Neural progenitor cell (in vitro differentiated cells): ENCODE data around the gene PPP1R8. TPM values are rescaled to one million over a fixed set of nuclear protein-coding genes. Genes with fewer than 3 reads are reported as not detected.
A peak's percentile ranks its signal among the peaks of the same experiment; 100 is the strongest.

Experiments
- DNase-seq: peaks from one replicate; pipeline ENCODE4 v3.0.0-alpha.2; 2016; ENCODE audit warnings: low spot score
- H2AFZ ChIP-seq: fragments of 200-600 bp; sonication (generic); replicated peaks from 2 replicates; pipeline ENCODE4 v1.6.1; 2016; ENCODE audit warnings: antibody characterized with exemption
- H3F3A ChIP-seq: fragments of 200-600 bp; sonication (generic); 2 replicates; pipeline ENCODE4 v1.6.1; 2016; ENCODE audit warnings: antibody characterized with exemption, low read depth
- H3K27ac ChIP-seq: fragments of 200-600 bp; sonication (generic); 2 replicates; pipeline ENCODE4 v1.5.1; 2016; ENCODE audit warnings: mild to moderate bottlenecking
- H3K27me3 ChIP-seq: fragments of 200-600 bp; sonication (generic); 2 replicates; pipeline ENCODE4 v1.6.1; 2016; ENCODE audit warnings: mild to moderate bottlenecking, moderate library complexity
- H3K36me3 ChIP-seq: fragments of 200-600 bp; sonication (generic); 2 replicates; pipeline ENCODE4 v1.5.1; 2016
- H3K4me1 ChIP-seq: fragments of 200-600 bp; sonication (generic); 2 replicates; pipeline ENCODE4 v1.6.1; 2016; ENCODE audit warnings: mixed run types
- H3K4me2 ChIP-seq: fragments of 200-600 bp; sonication (generic); 2 replicates; pipeline ENCODE4 v1.6.1; 2016
- H3K4me3 ChIP-seq: fragments of 200-600 bp; sonication (generic); 2 replicates; pipeline ENCODE4 v1.5.1; 2016
- H3K79me2 ChIP-seq: fragments of 200-600 bp; sonication (generic); 2 replicates; pipeline ENCODE4 v1.6.1; 2016; ENCODE audit warnings: low read depth
- H3K9ac ChIP-seq: fragments of 200-600 bp; sonication (generic); 2 replicates; pipeline ENCODE4 v1.6.1; 2016
- H3K9me3 ChIP-seq: fragments of 200-600 bp; sonication (generic); 2 replicates; pipeline ENCODE4 v1.5.1; 2016; ENCODE audit warnings: low read depth
- H4K20me1 ChIP-seq: fragments of 200-600 bp; sonication (generic); 2 replicates; pipeline ENCODE4 v1.6.1; 2016; ENCODE audit warnings: low read depth
- H3K27ac Mint-ChIP-seq: 3 replicates; pipeline ENCODE4 v1.8.0; 2021; ENCODE audit warnings: mixed read lengths
- H3K27me3 Mint-ChIP-seq: 2 replicates; pipeline ENCODE4 v1.8.0; 2022; ENCODE audit warnings: low read depth, mild to moderate bottlenecking, inconsistent platforms, moderate library complexity, mixed read lengths; ENCODE audit not compliant: insufficient read depth
- H3K36me3 Mint-ChIP-seq: 3 replicates; pipeline ENCODE4 v1.8.0; 2021; ENCODE audit warnings: mixed read lengths
- H3K4me1 Mint-ChIP-seq: 3 replicates; pipeline ENCODE4 v1.8.0; 2021; ENCODE audit warnings: mixed read lengths
- H3K4me3 Mint-ChIP-seq: 3 replicates; pipeline ENCODE4 v1.8.0; 2021; ENCODE audit warnings: mild to moderate bottlenecking, moderate library complexity, mixed read lengths
- H3K9me3 Mint-ChIP-seq: 3 replicates; pipeline ENCODE4 v1.8.0; 2020; ENCODE audit warnings: mixed read lengths
- CTCF ChIP-seq: fragments of 200-600 bp; sonication (generic); IDR thresholded peaks from 2 replicates; pipeline ENCODE4 v1.5.1; 2017; ENCODE audit warnings: antibody characterized with exemption, mild to moderate bottlenecking
- EZH2 ChIP-seq: fragments of 200-600 bp; sonication (generic); IDR thresholded peaks from 2 replicates; pipeline ENCODE4 v1.6.1; 2017; ENCODE audit warnings: antibody characterized with exemption, mild to moderate bottlenecking, moderate library complexity
- EZH2phosphoT487 ChIP-seq: fragments of 200-600 bp; sonication (generic); IDR thresholded peaks from 2 replicates; pipeline ENCODE4 v1.6.1; 2017; ENCODE audit warnings: antibody characterized with exemption
- total RNA-seq: library from RNA; depleted of rRNA; stranded (reverse); fragments of >200 nt; gene quantifications from 2 replicates; pipeline ENCODE4 v1.2.3, GENCODE V29; 2015; ENCODE audit warnings: low replicate concordance

Gene PPP1R8
- total RNA-seq, 1 donor from 2014 or later = 61.2 TPM

- no peak overlapping the region for H3K4me3 Mint-ChIP-seq
- Histone ChIP-seq H3K36me3 (no peaks in the 10 kb centered on the region), H3K27ac (no peak overlapping the region), H3K4me2 (no peak overlapping the region), H3K4me1 (no peaks in the 10 kb centered on the region), H2AFZ (no peak overlapping the region), H3K9ac (no peak overlapping the region), H3K27me3 (no peaks in the 10 kb centered on the region), H3K79me2 (no peaks in the 10 kb centered on the region), H3F3A (no peaks in the 10 kb centered on the region), H3K9me3 (no peaks in the 10 kb centered on the region), H3K4me3 (no peak overlapping the region), H4K20me1 (no peaks in the 10 kb centered on the region)
- TF ChIP-seq EZH2phosphoT487 (no peak), EZH2 (no peak), CTCF (no peak)
- peaks cover 19% of the 10 kb centered on the region for H3K4me1 Mint-ChIP-seq
- H3K27me3 Mint-ChIP-seq = peaks cover 10% of the 10 kb centered on the region
- H3K27ac Mint-ChIP-seq = peak overlapping the region; percentile 62
- no peak for DNase-seq
- H3K36me3 Mint-ChIP-seq = no peaks in the 10 kb centered on the region
- H3K9me3 Mint-ChIP-seq = no peaks in the 10 kb centered on the region
Observed at GRCh38 chr1:27864264-27864895, 33.8 kb downstream of the PPP1R8 start.

- no peak overlapping the region for H3K4me3 ChIP-seq
- Mint-ChIP-seq H3K27me3 (peaks cover 10% of the 10 kb centered on the region), H3K36me3 (no peaks in the 10 kb centered on the region), H3K9me3 (no peaks in the 10 kb centered on the region), H3K4me1 (peaks cover 17% of the 10 kb centered on the region), H3K27ac (no peak overlapping the region), H3K4me3 (peak overlapping the region; percentile 50)
- H3K4me1 ChIP-seq = no peaks in the 10 kb centered on the region
- H3K9me3 ChIP-seq = no peaks in the 10 kb centered on the region
- H2AFZ ChIP-seq = no peak overlapping the region
- no peak overlapping the region for H3K4me2 ChIP-seq
- H3K79me2 ChIP-seq = no peaks in the 10 kb centered on the region
- no peak for TF ChIP-seq EZH2
- no peak for TF ChIP-seq CTCF
- no peak for TF ChIP-seq EZH2phosphoT487
- no peak overlapping the region for H3K9ac ChIP-seq
- H4K20me1 ChIP-seq = no peaks in the 10 kb centered on the region
- no peaks in the 10 kb centered on the region for H3K27me3 ChIP-seq
- DNase-seq = no peak
- no peaks in the 10 kb centered on the region for H3K36me3 ChIP-seq
- H3F3A ChIP-seq = no peaks in the 10 kb centered on the region
- no peak overlapping the region for H3K27ac ChIP-seq
Observed at GRCh38 chr1:27865821-27866220, 35.2 kb downstream of the PPP1R8 start.

GRCh38 chr1:27868556-27868931 is 38.0 kb downstream of the PPP1R8 start:
- Histone ChIP-seq H3F3A (peaks cover 6% of the 10 kb centered on the region), H3K9ac (no peak overlapping the region), H3K27me3 (peaks cover 12% of the 10 kb centered on the region), H3K9me3 (no peaks in the 10 kb centered on the region), H2AFZ (peak overlapping the region; percentile 72), H3K4me3 (no peak overlapping the region), H3K4me1 (no peaks in the 10 kb centered on the region), H3K4me2 (no peak overlapping the region), H3K27ac (no peak overlapping the region), H3K79me2 (no peaks in the 10 kb centered on the region), H3K36me3 (no peaks in the 10 kb centered on the region), H4K20me1 (no peaks in the 10 kb centered on the region)
- DNase-seq = no peak
- no peaks in the 10 kb centered on the region for H3K36me3 Mint-ChIP-seq
- H3K4me1 Mint-ChIP-seq = peaks cover 7% of the 10 kb centered on the region
- no peak overlapping the region for H3K27ac Mint-ChIP-seq
- H3K9me3 Mint-ChIP-seq = no peaks in the 10 kb centered on the region
- H3K27me3 Mint-ChIP-seq = peaks cover 16% of the 10 kb centered on the region
- TF ChIP-seq EZH2 = no peak
- TF ChIP-seq CTCF = no peak
- no peak for TF ChIP-seq EZH2phosphoT487
- no peak overlapping the region for H3K4me3 Mint-ChIP-seq
